ENCODE measurements around the gene VCP.

The VCP gene

DNA sequence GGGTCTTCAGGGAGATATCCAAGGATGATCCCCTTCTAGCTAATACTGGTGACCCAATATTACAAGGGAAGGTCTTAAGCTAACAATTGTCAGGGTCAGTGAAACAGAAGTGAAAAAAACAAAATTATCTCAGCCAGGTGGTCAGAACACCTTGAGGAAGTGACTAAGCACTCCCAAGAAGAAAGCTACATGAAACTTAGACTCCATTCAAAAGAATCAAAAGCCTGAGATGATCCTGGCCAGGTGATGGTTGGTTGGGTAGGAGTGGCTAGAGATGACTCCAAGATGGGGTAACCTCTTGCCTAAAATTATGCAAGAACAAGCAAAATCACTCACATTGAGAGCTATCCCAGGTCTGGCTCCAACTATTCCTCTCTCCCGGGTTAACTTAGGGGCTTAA lies 5.4 kb downstream of the VCP start:
- H3K27me3 ChIP-seq (ENCODE audit: control insufficient read depth in 5 of 5, insufficient read depth in 4 of 5, low read length in 5 of 5), result no peaks in the 10 kb centered on the region
- H3K36me3 ChIP-seq (ENCODE audit: control insufficient read depth in 5 of 5, insufficient read depth in 5 of 5, low read length in 5 of 5), result peaks cover 35 to 63% (median 62%) of the 10 kb centered on the region in 5 donors
- peaks cover 9 to 45% (median 44%) of the 10 kb centered on the region in 5 donors for H3K4me1 ChIP-seq (ENCODE audit: control insufficient read depth in 5 of 5, insufficient read depth in 5 of 5, low read length in 5 of 5)
- H3K4me3 ChIP-seq (ENCODE audit: low read depth in 1 of 5, low read length in 5 of 5), result no peak overlapping the region
- no peak overlapping the region for H3K27ac ChIP-seq (ENCODE audit: low read depth, low read length)
- H3K9ac ChIP-seq (ENCODE audit: low read length in 5 of 5), result no peak overlapping the region
- no peaks in the 10 kb centered on the region for H3K9me3 ChIP-seq (ENCODE audit: control insufficient read depth in 5 of 5, low read length in 5 of 5)

DNA sequence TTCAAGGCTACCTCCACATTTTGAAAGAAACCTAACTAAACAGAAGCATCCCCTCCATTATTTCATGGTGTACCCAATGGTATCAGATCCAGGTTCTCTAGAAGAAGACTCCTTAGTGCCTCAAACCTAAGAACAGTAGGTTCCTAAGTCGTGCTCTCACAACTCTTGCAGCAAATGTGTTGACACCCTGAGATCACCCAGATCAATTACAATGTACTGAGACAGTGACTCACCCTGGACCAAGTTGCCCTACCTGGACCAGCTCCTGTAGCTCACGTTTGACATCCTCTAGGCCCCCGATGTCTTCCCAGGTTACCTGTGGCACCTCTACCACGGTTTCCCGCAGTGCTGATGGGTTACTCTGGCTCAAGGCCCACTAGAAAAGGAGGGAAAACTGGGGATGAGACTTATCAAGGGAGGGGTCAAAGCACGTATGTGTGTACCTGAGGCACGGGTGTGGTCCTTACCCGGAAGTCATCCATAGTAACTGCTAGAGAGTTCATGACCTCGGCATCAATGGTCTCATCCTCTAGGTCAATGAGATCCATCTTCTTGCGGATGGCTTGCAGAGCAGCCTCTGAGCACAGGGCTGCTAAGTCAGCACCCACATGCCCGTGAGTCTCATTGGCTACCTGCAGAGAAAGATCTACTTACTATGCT lies 11.7 kb downstream of the VCP start:
- Histone ChIP-seq H3K27ac (ENCODE audit: low read depth, low read length) (no peak overlapping the region), H3K9me3 (ENCODE audit: control insufficient read depth in 5 of 5, low read length in 5 of 5) (no peaks in the 10 kb centered on the region), H3K9ac (ENCODE audit: low read length in 5 of 5) (no peak overlapping the region), H3K36me3 (ENCODE audit: control insufficient read depth in 5 of 5, insufficient read depth in 5 of 5, low read length in 5 of 5) (peaks cover 62 to 100% (median 98%) of the 10 kb centered on the region in 5 donors), H3K27me3 (ENCODE audit: control insufficient read depth in 5 of 5, insufficient read depth in 4 of 5, low read length in 5 of 5) (no peaks in the 10 kb centered on the region), H3K4me1 (ENCODE audit: control insufficient read depth in 5 of 5, insufficient read depth in 5 of 5, low read length in 5 of 5) (no peaks in the 10 kb centered on the region), H3K4me3 (ENCODE audit: low read depth in 1 of 5, low read length in 5 of 5) (no peak overlapping the region)

- Histone ChIP-seq H3K36me3 (ENCODE audit: control insufficient read depth in 5 of 5, insufficient read depth in 5 of 5, low read length in 5 of 5) (peaks cover 62 to 99% (median 94%) of the 10 kb centered on the region in 5 donors), H3K4me3 (ENCODE audit: low read depth in 1 of 5, low read length in 5 of 5) (no peak overlapping the region), H3K4me1 (ENCODE audit: control insufficient read depth in 5 of 5, insufficient read depth in 5 of 5, low read length in 5 of 5) (no peaks in the 10 kb centered on the region), H3K27ac (ENCODE audit: low read depth, low read length) (no peak overlapping the region), H3K9ac (ENCODE audit: low read length in 5 of 5) (no peak overlapping the region), H3K9me3 (ENCODE audit: control insufficient read depth in 5 of 5, low read length in 5 of 5) (no peaks in the 10 kb centered on the region), H3K27me3 (ENCODE audit: control insufficient read depth in 5 of 5, insufficient read depth in 4 of 5, low read length in 5 of 5) (no peaks in the 10 kb centered on the region)
Measured at GRCh38 chr9:35059438-35059837, 13.0 kb downstream of the VCP start.

DNA sequence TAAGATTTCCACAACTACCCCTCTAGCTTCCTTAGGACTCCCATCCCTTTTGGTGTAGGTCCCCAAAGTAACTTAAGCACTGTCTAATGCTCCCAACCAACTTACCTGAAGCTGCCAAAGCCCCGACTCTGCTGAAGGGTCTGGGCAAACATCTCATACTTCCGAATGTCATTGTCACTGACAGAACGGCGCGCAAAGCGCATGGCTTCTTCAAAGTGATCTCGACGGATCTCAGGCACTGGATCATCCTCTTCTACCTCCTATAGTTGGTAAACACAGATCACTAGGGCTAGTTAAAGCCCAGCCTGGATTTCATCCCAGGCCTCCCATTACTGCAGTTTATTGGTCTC lies 15.2 kb downstream of the VCP start:
- H3K4me3 ChIP-seq (ENCODE audit: low read depth in 1 of 5, low read length in 5 of 5), result no peak overlapping the region

DNA sequence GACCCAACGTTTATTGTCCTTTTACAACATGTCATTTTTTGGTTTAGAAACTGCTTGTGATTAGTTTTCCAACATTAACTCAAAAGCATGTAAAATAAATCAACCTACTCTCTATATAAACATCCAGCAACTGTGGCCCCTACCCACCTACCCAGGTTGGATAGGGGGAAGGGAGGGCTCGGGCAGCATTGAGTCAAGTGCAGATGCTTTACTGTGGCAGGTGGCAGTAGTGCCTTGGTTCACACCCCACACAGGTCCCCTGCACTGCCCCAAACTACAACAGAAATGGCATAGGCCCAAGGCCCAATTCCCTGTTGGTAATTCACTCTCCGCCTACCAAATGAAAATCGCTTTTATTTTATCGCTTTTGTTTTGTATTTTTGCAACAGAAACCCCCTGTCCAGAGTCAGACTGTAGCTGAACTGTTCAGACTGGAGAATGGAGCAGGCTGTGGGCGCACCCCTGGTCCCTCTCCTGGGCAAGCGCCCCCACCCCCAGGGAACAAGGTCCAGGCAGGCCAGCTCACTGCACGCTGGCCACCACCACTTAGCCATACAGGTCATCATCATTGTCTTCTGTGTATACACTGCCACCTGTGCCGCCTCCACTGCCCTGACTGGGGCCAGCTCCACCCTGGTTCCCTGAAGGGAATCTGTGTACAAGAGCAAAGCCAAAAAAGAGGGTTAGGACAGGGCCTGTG lies 15.7 kb downstream of the VCP start:
- Histone ChIP-seq H3K9ac (ENCODE audit: low read length in 5 of 5) (no peak overlapping the region), H3K36me3 (ENCODE audit: control insufficient read depth in 5 of 5, insufficient read depth in 5 of 5, low read length in 5 of 5) (peaks cover 41 to 92% (median 80%) of the 10 kb centered on the region in 5 donors), H3K27me3 (ENCODE audit: control insufficient read depth in 5 of 5, insufficient read depth in 4 of 5, low read length in 5 of 5) (no peaks in the 10 kb centered on the region), H3K4me3 (ENCODE audit: low read depth in 1 of 5, low read length in 5 of 5) (no peak overlapping the region), H3K4me1 (ENCODE audit: control insufficient read depth in 5 of 5, insufficient read depth in 5 of 5, low read length in 5 of 5) (no peaks in the 10 kb centered on the region), H3K27ac (ENCODE audit: low read depth, low read length) (no peak overlapping the region), H3K9me3 (ENCODE audit: control insufficient read depth in 5 of 5, low read length in 5 of 5) (no peaks in the 10 kb centered on the region)

More for the DNA sequence above, 15.2 kb downstream of the VCP start:
- Histone ChIP-seq H3K9me3 (ENCODE audit: control insufficient read depth in 5 of 5, low read length in 5 of 5) (no peaks in the 10 kb centered on the region), H3K36me3 (ENCODE audit: control insufficient read depth in 5 of 5, insufficient read depth in 5 of 5, low read length in 5 of 5) (peaks cover 44 to 94% (median 81%) of the 10 kb centered on the region in 5 donors), H3K9ac (ENCODE audit: low read length in 5 of 5) (no peak overlapping the region), H3K27ac (ENCODE audit: low read depth, low read length) (no peak overlapping the region), H3K27me3 (ENCODE audit: control insufficient read depth in 5 of 5, insufficient read depth in 4 of 5, low read length in 5 of 5) (no peaks in the 10 kb centered on the region), H3K4me1 (ENCODE audit: control insufficient read depth in 5 of 5, insufficient read depth in 5 of 5, low read length in 5 of 5) (no peaks in the 10 kb centered on the region)

- Histone ChIP-seq H3K4me3 (ENCODE audit: low read depth in 1 of 5, low read length in 5 of 5) (no peak overlapping the region), H3K27ac (ENCODE audit: low read depth, low read length) (no peak overlapping the region), H3K4me1 (ENCODE audit: control insufficient read depth in 5 of 5, insufficient read depth in 5 of 5, low read length in 5 of 5) (no peaks in the 10 kb centered on the region), H3K9ac (ENCODE audit: low read length in 5 of 5) (no peak overlapping the region), H3K36me3 (ENCODE audit: control insufficient read depth in 5 of 5, insufficient read depth in 5 of 5, low read length in 5 of 5) (peaks cover 34 to 87% (median 71%) of the 10 kb centered on the region in 5 donors), H3K27me3 (ENCODE audit: control insufficient read depth in 5 of 5, insufficient read depth in 4 of 5, low read length in 5 of 5) (no peaks in the 10 kb centered on the region), H3K9me3 (ENCODE audit: control insufficient read depth in 5 of 5, low read length in 5 of 5) (no peaks in the 10 kb centered on the region)
Measured at GRCh38 chr9:35054871-35055644, 17.4 kb downstream of the VCP start.

DNA sequence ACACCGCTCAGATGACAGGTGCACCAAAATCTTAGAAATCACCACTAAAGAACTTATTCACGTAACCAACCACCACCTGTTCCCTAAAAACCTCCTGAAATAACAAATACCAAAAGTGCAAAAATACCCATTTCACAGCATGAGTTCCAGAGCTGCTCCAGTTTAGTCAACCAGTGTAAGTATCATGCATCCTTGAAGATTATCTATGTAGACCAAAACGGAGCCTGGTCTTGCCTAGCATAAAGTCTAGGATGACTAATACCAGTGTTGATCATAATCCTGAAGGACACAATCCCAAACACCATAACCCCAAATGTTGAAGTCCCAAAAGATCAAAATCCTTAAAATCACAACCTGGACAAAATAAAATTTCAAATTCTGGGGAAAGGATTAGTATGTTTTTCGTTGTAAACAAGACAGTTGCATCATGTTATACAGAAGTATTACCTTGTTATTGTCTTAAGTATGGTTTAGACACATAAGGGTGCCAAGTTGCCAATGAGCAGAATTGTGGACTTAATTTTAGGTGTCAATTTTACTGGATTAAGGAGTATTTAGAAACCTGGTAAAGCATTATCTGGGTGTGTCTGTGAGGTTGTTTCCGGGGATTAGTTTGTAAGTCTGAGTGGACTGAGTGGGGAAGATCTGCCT lies 18.1 kb downstream of the VCP start:
- Histone ChIP-seq H3K4me3 (ENCODE audit: low read depth in 1 of 5, low read length in 5 of 5) (no peak overlapping the region), H3K36me3 (ENCODE audit: control insufficient read depth in 5 of 5, insufficient read depth in 5 of 5, low read length in 5 of 5) (peaks cover 32 to 86% (median 64%) of the 10 kb centered on the region in 5 donors), H3K4me1 (ENCODE audit: control insufficient read depth in 5 of 5, insufficient read depth in 5 of 5, low read length in 5 of 5) (no peaks in the 10 kb centered on the region), H3K9me3 (ENCODE audit: control insufficient read depth in 5 of 5, low read length in 5 of 5) (no peaks in the 10 kb centered on the region), H3K27ac (ENCODE audit: low read depth, low read length) (no peak overlapping the region), H3K9ac (ENCODE audit: low read length in 5 of 5) (no peak overlapping the region), H3K27me3 (ENCODE audit: control insufficient read depth in 5 of 5, insufficient read depth in 4 of 5, low read length in 5 of 5) (no peaks in the 10 kb centered on the region)

DNA sequence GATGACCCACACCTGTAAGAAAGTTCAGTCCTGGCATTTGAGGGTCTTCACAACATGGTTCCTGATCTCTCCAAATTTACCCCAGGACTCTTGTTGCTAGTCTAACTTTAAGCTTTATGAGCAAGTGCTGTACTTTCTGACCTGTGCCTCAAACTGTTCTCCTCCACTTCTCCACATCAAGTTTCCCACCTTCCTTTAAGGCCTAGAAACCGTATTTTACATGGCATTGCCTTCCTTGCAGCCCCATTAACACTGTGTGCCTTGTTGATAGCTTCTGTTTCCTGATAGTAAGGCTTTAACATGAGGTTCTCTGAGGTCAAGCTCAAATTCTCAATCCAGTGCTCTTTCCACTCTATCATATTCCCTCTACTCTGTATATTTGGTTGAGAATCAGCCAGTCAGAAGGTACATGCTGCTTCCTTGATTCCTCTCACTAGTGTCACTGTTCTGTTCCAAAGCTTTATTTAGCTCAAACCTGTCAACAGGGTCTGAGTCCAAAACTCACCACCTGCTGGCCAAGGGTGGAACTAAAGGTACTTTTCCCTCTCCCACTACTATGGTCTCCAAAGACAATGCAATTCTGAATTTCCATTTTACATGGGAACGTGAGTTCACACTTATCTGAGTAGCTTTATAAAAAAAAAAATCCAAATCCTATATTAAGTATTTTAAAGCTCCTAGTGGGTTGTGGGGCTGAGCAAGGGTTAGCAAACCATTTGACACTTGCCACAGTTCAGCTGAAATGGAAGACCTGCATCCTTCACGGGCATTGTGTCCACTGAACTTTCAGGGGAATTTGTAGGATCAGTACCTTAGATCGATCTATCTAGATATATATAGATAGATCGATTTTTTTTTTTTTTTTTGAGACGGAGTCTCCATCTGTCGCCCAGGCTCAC lies 21.1 kb downstream of the VCP start:
- H3K9ac ChIP-seq (ENCODE audit: low read length in 5 of 5), result no peak overlapping the region

GRCh38 chr9:35048511-35048910 lies 23.9 kb downstream of the VCP start:
- no peak overlapping the region for H3K27ac ChIP-seq (ENCODE audit: low read depth, low read length)

More for the DNA sequence above, 21.1 kb downstream of the VCP start:
- Histone ChIP-seq H3K36me3 (ENCODE audit: control insufficient read depth in 5 of 5, insufficient read depth in 5 of 5, low read length in 5 of 5) (peaks cover 22 to 72% (median 47%) of the 10 kb centered on the region in 5 donors), H3K9me3 (ENCODE audit: control insufficient read depth in 5 of 5, low read length in 5 of 5) (no peaks in the 10 kb centered on the region), H3K27me3 (ENCODE audit: control insufficient read depth in 5 of 5, insufficient read depth in 4 of 5, low read length in 5 of 5) (no peaks in the 10 kb centered on the region), H3K27ac (ENCODE audit: low read depth, low read length) (no peak overlapping the region), H3K4me1 (ENCODE audit: control insufficient read depth in 5 of 5, insufficient read depth in 5 of 5, low read length in 5 of 5) (no peaks in the 10 kb centered on the region), H3K4me3 (ENCODE audit: low read depth in 1 of 5, low read length in 5 of 5) (no peak overlapping the region)

More at GRCh38 chr9:35048511-35048910, 23.9 kb downstream of the VCP start:
- Histone ChIP-seq H3K36me3 (ENCODE audit: control insufficient read depth in 5 of 5, insufficient read depth in 5 of 5, low read length in 5 of 5) (peaks cover 10 to 71% (median 48%) of the 10 kb centered on the region in 5 donors), H3K27me3 (ENCODE audit: control insufficient read depth in 5 of 5, insufficient read depth in 4 of 5, low read length in 5 of 5) (no peaks in the 10 kb centered on the region), H3K4me3 (ENCODE audit: low read depth in 1 of 5, low read length in 5 of 5) (no peak overlapping the region), H3K9me3 (ENCODE audit: control insufficient read depth in 5 of 5, low read length in 5 of 5) (no peaks in the 10 kb centered on the region), H3K4me1 (ENCODE audit: control insufficient read depth in 5 of 5, insufficient read depth in 5 of 5, low read length in 5 of 5) (no peaks in the 10 kb centered on the region), H3K9ac (ENCODE audit: low read length in 5 of 5) (no peak overlapping the region)

Data from subcutaneous abdominal adipose tissue (tissue), 5 donors.